Measurements from ENCODE around the gene ARID4A. TPM values are rescaled to one million over a fixed set of nuclear protein-coding genes. Genes with fewer than 3 reads are reported as not detected.
"Not testable (repeated sequence)": the region's sequence is repeated elsewhere in the genome, so short reads cannot be mapped to it uniquely, and the experiment has no call there.

Gene ARID4A, protein sequence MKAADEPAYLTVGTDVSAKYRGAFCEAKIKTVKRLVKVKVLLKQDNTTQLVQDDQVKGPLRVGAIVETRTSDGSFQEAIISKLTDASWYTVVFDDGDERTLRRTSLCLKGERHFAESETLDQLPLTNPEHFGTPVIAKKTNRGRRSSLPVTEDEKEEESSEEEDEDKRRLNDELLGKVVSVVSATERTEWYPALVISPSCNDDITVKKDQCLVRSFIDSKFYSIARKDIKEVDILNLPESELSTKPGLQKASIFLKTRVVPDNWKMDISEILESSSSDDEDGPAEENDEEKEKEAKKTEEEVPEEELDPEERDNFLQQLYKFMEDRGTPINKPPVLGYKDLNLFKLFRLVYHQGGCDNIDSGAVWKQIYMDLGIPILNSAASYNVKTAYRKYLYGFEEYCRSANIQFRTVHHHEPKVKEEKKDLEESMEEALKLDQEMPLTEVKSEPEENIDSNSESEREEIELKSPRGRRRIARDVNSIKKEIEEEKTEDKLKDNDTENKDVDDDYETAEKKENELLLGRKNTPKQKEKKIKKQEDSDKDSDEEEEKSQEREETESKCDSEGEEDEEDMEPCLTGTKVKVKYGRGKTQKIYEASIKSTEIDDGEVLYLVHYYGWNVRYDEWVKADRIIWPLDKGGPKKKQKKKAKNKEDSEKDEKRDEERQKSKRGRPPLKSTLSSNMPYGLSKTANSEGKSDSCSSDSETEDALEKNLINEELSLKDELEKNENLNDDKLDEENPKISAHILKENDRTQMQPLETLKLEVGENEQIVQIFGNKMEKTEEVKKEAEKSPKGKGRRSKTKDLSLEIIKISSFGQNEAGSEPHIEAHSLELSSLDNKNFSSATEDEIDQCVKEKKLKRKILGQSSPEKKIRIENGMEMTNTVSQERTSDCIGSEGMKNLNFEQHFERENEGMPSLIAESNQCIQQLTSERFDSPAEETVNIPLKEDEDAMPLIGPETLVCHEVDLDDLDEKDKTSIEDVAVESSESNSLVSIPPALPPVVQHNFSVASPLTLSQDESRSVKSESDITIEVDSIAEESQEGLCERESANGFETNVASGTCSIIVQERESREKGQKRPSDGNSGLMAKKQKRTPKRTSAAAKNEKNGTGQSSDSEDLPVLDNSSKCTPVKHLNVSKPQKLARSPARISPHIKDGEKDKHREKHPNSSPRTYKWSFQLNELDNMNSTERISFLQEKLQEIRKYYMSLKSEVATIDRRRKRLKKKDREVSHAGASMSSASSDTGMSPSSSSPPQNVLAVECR
- total RNA-seq (10 to 100 TPM; 27.6 to 27.7 TPM), polyA plus RNA-seq (ENCODE audit: insufficient read length in 6 of 6) (10 to 100 TPM; 30.0 to 48.6 (median 39.1) TPM)
- long read RNA-seq, donor 1, partial matches to known transcripts, result 7 of 7 reads
- long read RNA-seq, donor 1, other reads (novel, unspliced or antisense), result 0 of 7 reads
- long read RNA-seq, donor 2, partial matches to known transcripts, result 14 of 15 reads
- long read RNA-seq, donor 2, other reads (novel, unspliced or antisense), result 0 of 15 reads
- long read RNA-seq, donor 3, partial matches to known transcripts, result 5 of 5 reads
- long read RNA-seq, donor 3, other reads (novel, unspliced or antisense), result 0 of 5 reads
- long read RNA-seq, donor 4, partial matches to known transcripts, result 12 of 17 reads
- long read RNA-seq, donor 4, other reads (novel, unspliced or antisense), result 5 of 17 reads
- long read RNA-seq, donor 5, partial matches to known transcripts, result 12 of 13 reads
- long read RNA-seq, donor 5, other reads (novel, unspliced or antisense), result 0 of 13 reads
- long read RNA-seq, donor 6, partial matches to known transcripts, result 0 of 1 reads
- long read RNA-seq, donor 6, other reads (novel, unspliced or antisense), result 0 of 1 reads
- long read RNA-seq, donor 7, partial matches to known transcripts, result 11 of 11 reads
- long read RNA-seq, donor 7, other reads (novel, unspliced or antisense), result 0 of 11 reads
- long read RNA-seq, donor 8, result 0 reads
- long read RNA-seq, donor 9, result 0 reads
- long read RNA-seq, donor 10, partial matches to known transcripts, result 6 of 12 reads
- long read RNA-seq, donor 10, other reads (novel, unspliced or antisense), result 6 of 12 reads
- long read RNA-seq, donor 11, partial matches to known transcripts, result 30 of 106 reads
- long read RNA-seq, donor 11, other reads (novel, unspliced or antisense), result 73 of 106 reads
- long read RNA-seq, donor 12, partial matches to known transcripts, result 6 of 7 reads
- long read RNA-seq, donor 12, other reads (novel, unspliced or antisense), result 0 of 7 reads

DNA sequence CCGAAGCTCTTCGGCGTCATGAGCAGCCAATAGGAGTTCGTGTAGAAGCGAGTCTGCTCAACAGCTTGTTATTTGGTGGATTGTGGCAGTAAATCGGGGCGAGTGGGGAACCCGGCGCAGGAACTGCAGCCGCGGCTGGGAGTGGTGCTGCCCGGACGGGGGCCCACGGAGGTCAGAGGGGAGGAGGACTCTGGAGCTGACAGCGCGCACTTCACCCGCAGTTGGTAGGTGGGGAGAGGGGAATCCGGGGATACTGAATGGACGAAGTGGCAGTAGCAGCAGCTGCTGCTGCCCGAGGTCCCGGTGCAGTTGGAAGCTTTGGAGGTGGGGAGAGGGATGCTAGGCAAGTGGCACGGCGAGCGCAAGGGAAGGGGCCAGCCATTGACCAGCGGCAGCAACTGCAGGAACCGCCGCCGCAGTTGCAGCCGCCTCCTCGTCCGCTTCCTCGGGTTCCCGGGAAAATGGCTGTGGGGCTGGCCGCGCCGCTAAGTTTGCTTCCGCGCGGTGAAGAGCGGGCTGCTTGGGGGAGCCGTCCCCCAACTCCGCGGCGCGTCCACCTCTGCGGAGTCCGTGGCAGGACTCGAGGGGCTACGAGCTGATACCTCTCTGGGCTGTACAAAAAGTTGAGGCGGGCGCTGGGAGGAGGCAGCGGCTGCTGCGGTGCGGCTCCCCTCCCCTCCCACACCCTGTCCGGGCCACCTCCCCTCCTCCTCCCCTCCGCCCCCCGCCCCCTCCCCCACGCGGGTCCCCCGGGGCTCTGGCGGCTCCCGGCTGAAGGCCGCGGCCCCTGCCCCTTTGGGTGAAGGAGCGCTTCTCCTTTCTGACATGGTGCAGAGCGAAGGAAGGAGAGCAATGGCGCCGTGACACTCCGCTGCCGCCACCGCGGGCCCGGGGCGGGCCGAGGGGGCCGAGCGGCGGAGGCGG lies at the start of gene ARID4A:
ARID4A (plus strand) TSS at position 79 of the 924 bp plus-strand sequence. CDS start 1,300 bp downstream, outside the sequence.
- Histone ChIP-seq H3K9me3 (no peaks in the 10 kb centered on the region), H3K4me3 (peak within 1 kb of the TSS; percentile 95), H3K36me3 (peaks cover 0 to 34% of the 10 kb centered on the region in 2 donors), H3K27ac (peak within 1 kb of the TSS; percentile 98), H3K4me1 (peaks cover 18 to 48% of the 10 kb centered on the region in 2 donors), H3K27me3 (no peaks in the 10 kb centered on the region)
- DNase-seq (peak; percentile 34 to 94 (median 72)), ATAC-seq (peak; percentile 45)
- intact Hi-C loops (cut with DNase I), result no loop called here
- TF ChIP-seq, protein P1, sequence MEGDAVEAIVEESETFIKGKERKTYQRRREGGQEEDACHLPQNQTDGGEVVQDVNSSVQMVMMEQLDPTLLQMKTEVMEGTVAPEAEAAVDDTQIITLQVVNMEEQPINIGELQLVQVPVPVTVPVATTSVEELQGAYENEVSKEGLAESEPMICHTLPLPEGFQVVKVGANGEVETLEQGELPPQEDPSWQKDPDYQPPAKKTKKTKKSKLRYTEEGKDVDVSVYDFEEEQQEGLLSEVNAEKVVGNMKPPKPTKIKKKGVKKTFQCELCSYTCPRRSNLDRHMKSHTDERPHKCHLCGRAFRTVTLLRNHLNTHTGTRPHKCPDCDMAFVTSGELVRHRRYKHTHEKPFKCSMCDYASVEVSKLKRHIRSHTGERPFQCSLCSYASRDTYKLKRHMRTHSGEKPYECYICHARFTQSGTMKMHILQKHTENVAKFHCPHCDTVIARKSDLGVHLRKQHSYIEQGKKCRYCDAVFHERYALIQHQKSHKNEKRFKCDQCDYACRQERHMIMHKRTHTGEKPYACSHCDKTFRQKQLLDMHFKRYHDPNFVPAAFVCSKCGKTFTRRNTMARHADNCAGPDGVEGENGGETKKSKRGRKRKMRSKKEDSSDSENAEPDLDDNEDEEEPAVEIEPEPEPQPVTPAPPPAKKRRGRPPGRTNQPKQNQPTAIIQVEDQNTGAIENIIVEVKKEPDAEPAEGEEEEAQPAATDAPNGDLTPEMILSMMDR (IDR thresholded peaks at IDR 0.05), result no peak

DNA sequence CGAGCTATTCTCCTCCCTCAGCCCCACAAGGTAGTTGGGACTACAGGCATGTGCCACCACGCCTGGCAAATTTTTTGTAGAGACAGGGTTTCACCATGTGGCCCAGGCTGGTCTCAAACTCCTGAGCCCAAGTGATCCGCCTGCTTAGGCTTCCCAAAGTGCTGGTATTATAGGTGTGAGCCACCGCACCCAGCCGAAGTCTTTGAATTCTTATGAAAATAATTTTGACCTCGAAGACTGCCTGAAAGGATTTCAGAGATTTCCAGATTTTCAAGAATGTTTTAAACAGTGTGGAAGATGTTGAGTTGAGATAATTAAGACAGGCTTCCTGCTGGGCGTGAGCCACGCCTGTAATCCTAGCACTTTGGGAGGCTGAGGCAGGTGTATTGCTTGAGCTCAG lies 48.7 kb upstream of the ARID4A start:
- no peak for ATAC-seq
- TF ChIP-seq, protein P1 (IDR thresholded peaks at IDR 0.05), result no peak
- Histone ChIP-seq H3K4me3 (no peak overlapping the region), H3K4me1 (peaks cover 0 to 36% of the 10 kb centered on the region in 2 donors), H3K36me3 (peaks cover 0 to 68% of the 10 kb centered on the region in 2 donors), H3K27me3 (no peaks in the 10 kb centered on the region), H3K27ac (no peak overlapping the region), H3K9me3 (no peaks in the 10 kb centered on the region)
- no peak for DNase-seq
- intact Hi-C loops (cut with DNase I), result no loop called here

DNA sequence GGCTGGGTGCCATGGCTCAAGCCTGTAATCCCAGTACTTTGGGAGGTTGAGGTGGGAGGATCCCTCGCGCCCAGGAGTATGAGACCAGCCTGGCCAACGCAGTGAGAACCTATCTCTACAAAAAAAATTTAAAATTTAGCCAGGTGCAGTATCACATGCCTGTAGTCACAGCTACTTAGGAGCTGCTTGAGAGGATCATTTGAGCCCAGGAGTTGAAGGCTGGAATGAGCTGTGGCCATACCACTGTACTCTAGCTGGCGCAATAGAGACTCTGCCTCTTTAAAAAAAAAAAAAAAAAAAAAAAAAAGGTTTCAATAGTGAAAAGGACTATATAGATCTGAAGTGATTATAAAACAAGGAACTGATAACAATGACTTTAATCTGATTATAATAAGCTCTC lies 40.2 kb upstream of the ARID4A start:
- Histone ChIP-seq H3K27me3 (no peaks in the 10 kb centered on the region), H3K4me1 (peaks cover 0 to 11% of the 10 kb centered on the region in 2 donors), H3K4me3 (no peak overlapping the region), H3K36me3 (peaks cover 0 to 100% of the 10 kb centered on the region in 2 donors), H3K9me3 (no peaks in the 10 kb centered on the region), H3K27ac (peak overlapping the region in 1 of 2 donors; percentile 13)
- ATAC-seq (peak; percentile 90), DNase-seq (no peak)
- TF ChIP-seq, protein P1 (IDR thresholded peaks at IDR 0.05), result no peak
- intact Hi-C loops (cut with DNase I), result no loop called here

DNA sequence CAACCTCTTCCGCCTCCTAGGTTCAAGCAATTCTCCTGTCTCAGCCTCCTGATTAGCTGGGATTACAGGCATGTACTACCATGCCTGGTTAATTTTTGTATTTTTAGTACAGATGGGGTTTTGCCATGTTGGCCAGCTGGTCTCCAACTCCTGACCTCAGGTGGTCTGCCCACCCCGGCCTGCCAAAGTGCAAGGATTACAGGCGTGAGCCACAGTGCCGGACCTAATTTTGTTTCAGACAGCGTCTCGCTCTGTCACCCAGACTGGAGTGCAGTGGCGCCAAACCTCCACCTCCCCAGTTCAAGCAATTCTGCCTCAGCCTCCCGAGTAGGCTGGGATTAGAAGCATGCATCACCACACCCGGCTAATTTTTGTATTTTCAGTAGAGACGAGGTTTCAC lies 36.4 kb upstream of the ARID4A start:
- intact Hi-C loops (cut with DNase I); DNase-seq; H3K27me3 ChIP-seq; H3K4me3 ChIP-seq; ATAC-seq; H3K9me3 ChIP-seq; H3K27ac ChIP-seq: not testable (repeated sequence)
- peaks cover 0 to 100% of the 10 kb centered on the region in 2 donors for H3K36me3 ChIP-seq
- peaks cover 0 to 11% of the 10 kb centered on the region in 2 donors for H3K4me1 ChIP-seq
